ENCODE results near the gene ITPKB.

DNA sequence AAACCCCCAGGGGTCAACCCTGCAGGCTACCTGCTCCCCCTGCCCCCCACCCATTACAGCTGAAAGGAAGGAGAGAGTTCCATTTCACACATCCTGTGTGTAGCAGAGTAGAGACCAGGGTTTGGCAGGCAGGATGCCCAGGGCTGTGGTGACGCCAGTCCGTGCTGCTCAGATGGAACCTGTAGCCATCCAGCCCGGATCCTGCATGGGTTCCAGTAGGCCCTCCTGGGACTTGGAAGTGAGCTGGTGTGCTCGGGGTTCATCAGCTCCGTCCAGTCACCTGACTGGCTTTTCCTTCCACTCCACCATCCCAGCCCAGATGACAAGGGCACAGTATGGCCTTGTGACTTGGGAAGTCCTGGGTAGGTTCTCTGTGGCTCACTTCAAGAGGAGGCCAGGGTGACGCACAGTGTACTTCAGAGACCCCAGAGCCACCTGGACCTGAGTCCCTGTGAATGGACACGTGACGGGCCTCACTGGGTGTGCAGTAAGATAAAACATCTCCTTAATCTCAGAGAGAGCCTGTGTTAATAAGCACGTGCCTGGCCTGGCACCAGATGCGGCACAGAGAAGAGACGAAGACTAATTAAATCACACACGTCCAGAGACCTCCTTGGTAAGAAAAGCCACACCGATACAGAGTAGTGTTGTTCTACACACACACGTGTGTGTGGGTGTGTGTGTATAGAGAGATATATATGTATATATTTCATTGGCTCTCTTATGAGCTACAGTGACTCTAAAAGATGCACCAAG is 16.0 kb downstream of the ITPKB start:
- TF ChIP-seq, protein P1, sequence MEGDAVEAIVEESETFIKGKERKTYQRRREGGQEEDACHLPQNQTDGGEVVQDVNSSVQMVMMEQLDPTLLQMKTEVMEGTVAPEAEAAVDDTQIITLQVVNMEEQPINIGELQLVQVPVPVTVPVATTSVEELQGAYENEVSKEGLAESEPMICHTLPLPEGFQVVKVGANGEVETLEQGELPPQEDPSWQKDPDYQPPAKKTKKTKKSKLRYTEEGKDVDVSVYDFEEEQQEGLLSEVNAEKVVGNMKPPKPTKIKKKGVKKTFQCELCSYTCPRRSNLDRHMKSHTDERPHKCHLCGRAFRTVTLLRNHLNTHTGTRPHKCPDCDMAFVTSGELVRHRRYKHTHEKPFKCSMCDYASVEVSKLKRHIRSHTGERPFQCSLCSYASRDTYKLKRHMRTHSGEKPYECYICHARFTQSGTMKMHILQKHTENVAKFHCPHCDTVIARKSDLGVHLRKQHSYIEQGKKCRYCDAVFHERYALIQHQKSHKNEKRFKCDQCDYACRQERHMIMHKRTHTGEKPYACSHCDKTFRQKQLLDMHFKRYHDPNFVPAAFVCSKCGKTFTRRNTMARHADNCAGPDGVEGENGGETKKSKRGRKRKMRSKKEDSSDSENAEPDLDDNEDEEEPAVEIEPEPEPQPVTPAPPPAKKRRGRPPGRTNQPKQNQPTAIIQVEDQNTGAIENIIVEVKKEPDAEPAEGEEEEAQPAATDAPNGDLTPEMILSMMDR (IDR thresholded peaks at IDR 0.05; ENCODE audit: low read length): no peak
- no peak for TF ChIP-seq EZH2 (IDR thresholded peaks at IDR 0.05; ENCODE audit: borderline replicate concordance, low read length)
